Right lobe of liver (tissue), 4 donors: Measurements from ENCODE around the gene OGT.

Experiments
- CTCF ChIP-seq, 4 donors: fragments of 200-600 bp in 3 of 4; fragments of 450-650 bp in 1 of 4; IDR thresholded peaks; one replicate each; pipeline versions ENCODE4 v1.5.1 to v1.8.0; 2016 to 2022; ENCODE audit warnings: antibody characterized with exemption in 4 of 4, mild to moderate bottlenecking in 2 of 4
- POLR2A ChIP-seq: fragments of 450-650 bp; IDR thresholded peaks from one replicate; pipeline ENCODE4 v1.6.1; 2017; ENCODE audit warnings: antibody characterized with exemption, mild to moderate bottlenecking
- donor health status: DM: no; HTN: no; CAD: no.
- donor health status: DM: no; HTN: no; CAD: no.
- donor health status: DM: no; HTN: yes; CAD: no.

GRCh38 chrX:71547339-71547738, 14.4 kb downstream of the OGT start:
- TF ChIP-seq POLR2A (no peak), CTCF (IDR thresholded peaks at IDR 0.05) (no peak)
